Activated CD8-positive, alpha-beta memory T cell treated with anti-CD3 and anti-CD28 coated beads, Interleukin-2, amount 10 ng/mL, durations not matched to agents 7 days and 5 days (primary cell): Measurements from ENCODE around the gene FCAMR. TPM values are rescaled to one million over a fixed set of nuclear protein-coding genes. Genes with fewer than 3 reads are reported as not detected.

Experiments
- ATAC-seq: fragments of 150-1000 bp; cut with Tn5 transposase; one replicate; pipeline ENCODE4 v1.10.0; 2021; ENCODE audit warnings: moderate library complexity
- CTCF ChIA-PET: fragments of 350-600 bp; sonication (Branson Sonifier 250); formaldehyde crosslinking; loops from one replicate; lab custom pipeline; 2021; ENCODE audit warnings: antibody characterized with exemption; lab: Charles Lee
- DNase-seq: peaks from one replicate; pipeline ENCODE4 v3.0.0-alpha.2; 2020
- H3K27ac Mint-ChIP-seq: one replicate; pipeline ENCODE4 v1.8.0; 2021; ENCODE audit warnings: mild to moderate bottlenecking, mixed read lengths
- H3K27me3 Mint-ChIP-seq: one replicate; pipeline ENCODE4 v1.8.0; 2021; ENCODE audit warnings: mixed read lengths
- H3K36me3 Mint-ChIP-seq: one replicate; pipeline ENCODE4 v1.8.0; 2021; ENCODE audit warnings: mild to moderate bottlenecking, mixed read lengths
- H3K4me1 Mint-ChIP-seq: one replicate; pipeline ENCODE4 v1.8.0; 2021; ENCODE audit warnings: mixed read lengths
- H3K4me3 Mint-ChIP-seq: one replicate; pipeline ENCODE4 v1.8.0; 2021; ENCODE audit warnings: mild to moderate bottlenecking, moderate library complexity, mixed read lengths
- H3K9me3 Mint-ChIP-seq: one replicate; pipeline ENCODE4 v1.8.0; 2022; ENCODE audit warnings: low read depth, mixed read lengths
- total RNA-seq, 2 experiments: library from RNA; stranded (reverse); gene quantifications; one replicate each; pipeline ENCODE4 v1.2.3, GENCODE V29; 2021

FCAMR gene
- total RNA-seq, 2 experiments from 2014 or later = not detected

DNA sequence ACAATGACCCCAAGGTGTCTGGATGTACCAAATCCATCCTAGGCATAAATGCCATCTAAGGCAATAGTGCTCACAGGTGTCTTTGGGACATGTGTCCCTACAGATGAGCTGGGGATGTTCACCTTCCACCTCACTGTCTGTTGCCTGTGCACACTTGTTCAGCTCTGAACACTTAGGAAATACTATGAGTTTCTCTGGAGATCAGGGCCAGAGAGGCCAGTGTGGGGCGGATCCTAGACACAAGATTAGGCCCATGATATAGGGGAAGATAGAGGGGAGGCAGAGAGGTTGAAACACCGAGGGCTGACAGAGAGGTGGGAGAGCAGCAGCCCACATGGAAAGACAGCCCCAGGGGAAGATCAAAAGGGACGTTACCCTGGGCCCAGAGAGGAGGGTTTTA lies 36.7 kb upstream of the FCAMR start:
- H3K4me3 Mint-ChIP-seq = no peak overlapping the region
- no peaks in the 10 kb centered on the region for H3K9me3 Mint-ChIP-seq
- DNase-seq (no peak), ATAC-seq (no peak)
- H3K4me1 Mint-ChIP-seq = no peaks in the 10 kb centered on the region
- H3K27me3 Mint-ChIP-seq = peaks cover 36% of the 10 kb centered on the region
- no peak overlapping the region for H3K27ac Mint-ChIP-seq
- CTCF ChIA-PET = interaction anchor here (1.0 to 2.3 kb wide), 4 partner anchors 13 to 39 kb away, joined by 3 to 6 read pairs (median 3); no protein-coding TSS in a partner anchor
- H3K36me3 Mint-ChIP-seq = no peaks in the 10 kb centered on the region

DNA sequence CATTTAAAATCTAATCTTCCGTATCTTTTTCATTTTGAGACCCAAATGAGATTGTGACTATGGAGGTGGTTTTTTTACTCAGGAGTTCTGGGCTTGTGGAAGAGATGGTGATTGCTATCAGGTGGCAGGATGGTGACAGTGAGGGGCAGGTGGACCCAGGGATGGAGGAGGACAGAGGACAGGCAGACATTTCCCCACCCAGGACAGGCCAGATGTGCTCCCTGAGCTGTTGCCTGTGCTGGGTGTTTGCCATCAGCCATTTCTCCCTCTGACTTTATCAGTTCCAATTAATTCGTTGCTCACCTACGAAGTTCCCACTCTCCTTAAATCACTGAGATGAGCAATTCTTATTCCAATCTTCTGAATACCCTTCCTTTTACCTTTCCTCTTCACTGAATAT lies 35.8 kb upstream of the FCAMR start:
- Mint-ChIP-seq H3K27me3 (peaks cover 34% of the 10 kb centered on the region), H3K4me3 (no peak overlapping the region), H3K27ac (no peak overlapping the region), H3K9me3 (no peaks in the 10 kb centered on the region), H3K36me3 (no peaks in the 10 kb centered on the region), H3K4me1 (no peaks in the 10 kb centered on the region)
- ATAC-seq = no peak
- CTCF ChIA-PET = interaction anchor here (1.0 to 2.3 kb wide), 7 partner anchors 14 to 297 kb away, joined by 3 to 6 read pairs (median 3); no protein-coding TSS in a partner anchor
- no peak for DNase-seq

DNA sequence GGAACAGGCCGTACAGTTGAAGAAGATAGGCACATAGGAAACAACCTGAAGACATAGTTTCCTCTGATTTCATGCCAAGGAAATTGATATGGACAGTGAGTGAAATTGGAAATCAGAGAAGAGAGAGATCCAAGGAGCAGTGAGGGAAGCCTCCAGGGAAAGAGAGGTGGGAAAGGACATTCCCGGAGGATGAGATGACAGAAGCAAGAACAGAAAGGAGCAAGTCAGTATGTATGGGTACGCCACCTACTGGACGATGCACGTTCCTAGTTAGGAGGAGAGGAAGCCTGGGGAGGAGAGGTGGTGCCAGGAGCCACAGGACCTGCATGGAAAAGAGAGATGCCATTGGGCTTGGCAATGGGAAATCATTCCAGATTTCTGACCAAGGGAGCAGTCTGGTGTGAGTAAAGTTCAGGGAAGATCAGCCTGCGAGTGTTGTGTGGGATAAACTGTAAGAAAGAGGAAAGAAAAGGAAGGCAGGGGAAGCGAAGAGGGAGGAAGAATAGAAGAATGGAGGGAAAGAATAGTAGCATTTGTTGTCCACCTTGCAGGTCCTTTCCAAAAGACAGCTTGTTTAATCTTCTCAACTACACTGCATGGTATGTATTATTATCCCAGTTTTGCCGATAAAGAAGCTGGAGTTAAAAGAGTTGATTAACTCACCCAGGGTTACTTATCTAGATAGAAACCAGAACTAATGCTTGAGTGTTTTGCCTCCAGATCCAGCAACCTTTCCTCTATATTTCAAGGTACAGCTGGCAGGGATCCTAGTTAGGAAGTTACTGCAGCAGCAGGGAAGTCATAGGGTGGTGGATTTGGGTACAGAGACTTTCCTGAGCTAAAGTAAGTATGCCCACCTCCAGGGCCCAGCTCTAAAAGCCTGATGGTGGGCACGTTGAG lies 34.9 kb upstream of the FCAMR start:
- H3K36me3 Mint-ChIP-seq = no peaks in the 10 kb centered on the region
- CTCF ChIA-PET = interaction anchor here (0.7 to 2.3 kb wide), 11 partner anchors 13 to 296 kb away, joined by 3 to 14 read pairs (median 4); no protein-coding TSS in a partner anchor
- peak; percentile 48 for DNase-seq
- no peaks in the 10 kb centered on the region for H3K9me3 Mint-ChIP-seq
- no peaks in the 10 kb centered on the region for H3K4me1 Mint-ChIP-seq
- H3K4me3 Mint-ChIP-seq = no peak overlapping the region
- ATAC-seq = peak; percentile 61
- no peak overlapping the region for H3K27ac Mint-ChIP-seq
- peaks cover 29% of the 10 kb centered on the region for H3K27me3 Mint-ChIP-seq

GRCh38 chr1:207003210-207003609 lies 33.0 kb upstream of the FCAMR start:
- peaks cover 21% of the 10 kb centered on the region for H3K27me3 Mint-ChIP-seq
- H3K27ac Mint-ChIP-seq = no peak overlapping the region
- no peak overlapping the region for H3K4me3 Mint-ChIP-seq
- no peaks in the 10 kb centered on the region for H3K4me1 Mint-ChIP-seq
- no peaks in the 10 kb centered on the region for H3K9me3 Mint-ChIP-seq
- DNase-seq = no peak
- no peak for ATAC-seq
- H3K36me3 Mint-ChIP-seq = no peaks in the 10 kb centered on the region
- CTCF ChIA-PET = interaction anchor here (1.1 to 2.3 kb wide), 3 partner anchors 21 to 291 kb away, joined by 3 to 14 read pairs (median 5); no protein-coding TSS in a partner anchor

- Mint-ChIP-seq H3K4me1 (no peaks in the 10 kb centered on the region), H3K36me3 (no peaks in the 10 kb centered on the region), H3K9me3 (no peaks in the 10 kb centered on the region), H3K27me3 (peaks cover 21% of the 10 kb centered on the region), H3K27ac (no peak overlapping the region), H3K4me3 (no peak overlapping the region)
- ATAC-seq (no peak), DNase-seq (no peak)
- CTCF ChIA-PET = no interaction called here
Observed at GRCh38 chr1:207002724-207003146, 32.5 kb upstream of the FCAMR start.

GRCh38 chr1:207001492-207002245 lies 31.4 kb upstream of the FCAMR start:
- ATAC-seq (no peak), DNase-seq (no peak)
- Mint-ChIP-seq H3K4me1 (no peaks in the 10 kb centered on the region), H3K27me3 (peaks cover 24% of the 10 kb centered on the region), H3K27ac (no peak overlapping the region), H3K36me3 (no peaks in the 10 kb centered on the region), H3K9me3 (no peaks in the 10 kb centered on the region), H3K4me3 (no peak overlapping the region)
- CTCF ChIA-PET = no interaction called here

DNA sequence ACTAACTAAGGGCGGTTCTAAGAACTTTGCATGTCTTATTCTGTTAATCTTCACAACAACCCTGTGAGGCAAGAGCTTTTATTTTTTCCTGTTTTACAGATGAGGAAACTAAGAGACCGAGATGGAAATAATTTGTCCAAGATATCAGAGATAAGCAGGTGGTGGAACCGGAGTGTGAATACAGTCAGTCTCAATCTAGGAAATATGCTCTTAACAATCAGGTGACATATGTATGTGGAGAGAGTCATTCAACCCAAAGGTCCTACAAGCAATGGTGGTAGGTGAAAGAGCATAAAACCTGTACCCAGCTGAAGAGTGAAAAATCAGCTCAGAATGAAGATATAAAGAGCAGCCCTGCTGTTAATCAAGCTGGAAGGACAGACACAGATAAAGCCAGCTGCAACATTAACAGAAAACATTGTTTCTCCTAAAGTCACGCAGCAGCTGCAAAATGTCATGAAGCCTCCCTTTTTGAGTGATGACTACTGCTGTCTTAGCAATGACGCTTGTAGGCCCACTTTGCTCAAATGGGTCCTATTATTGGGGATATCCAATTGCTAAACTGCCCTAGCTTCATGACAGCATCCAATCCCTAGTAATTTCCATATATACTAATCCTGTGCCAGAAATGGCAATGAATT lies 30.5 kb upstream of the FCAMR start:
- Mint-ChIP-seq H3K4me3 (no peak overlapping the region), H3K36me3 (no peaks in the 10 kb centered on the region), H3K27ac (no peak overlapping the region), H3K9me3 (no peaks in the 10 kb centered on the region), H3K27me3 (peaks cover 25% of the 10 kb centered on the region), H3K4me1 (no peaks in the 10 kb centered on the region)
- ATAC-seq (no peak), DNase-seq (no peak)
- CTCF ChIA-PET = no interaction called here

- Mint-ChIP-seq H3K4me1 (no peaks in the 10 kb centered on the region), H3K36me3 (no peaks in the 10 kb centered on the region), H3K27me3 (peaks cover 36% of the 10 kb centered on the region), H3K9me3 (no peaks in the 10 kb centered on the region), H3K27ac (no peak overlapping the region), H3K4me3 (no peak overlapping the region)
- ATAC-seq (no peak), DNase-seq (no peak)
- CTCF ChIA-PET = no interaction called here
Observed at GRCh38 chr1:206998816-206999215, 28.6 kb upstream of the FCAMR start.

DNA sequence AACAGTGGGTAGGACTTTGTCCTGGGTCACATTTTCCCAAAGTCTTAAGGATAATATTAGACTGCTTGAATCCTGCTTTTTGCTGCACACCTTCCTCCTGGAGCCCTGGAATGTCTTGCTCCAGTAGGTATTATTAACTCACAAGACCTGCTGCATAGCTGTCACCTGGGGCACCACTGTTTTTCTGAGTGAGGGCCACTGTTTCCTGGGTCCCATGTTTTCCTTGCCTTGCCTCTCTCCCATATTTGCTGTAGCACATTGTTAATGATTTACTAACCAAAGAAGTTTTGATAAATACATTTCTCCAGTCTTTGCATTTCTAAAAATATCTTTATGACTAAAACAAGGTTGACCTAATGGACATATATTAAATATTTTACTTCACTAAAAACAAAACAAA lies 22.5 kb upstream of the FCAMR start:
- DNase-seq (no peak), ATAC-seq (no peak)
- H3K27me3 Mint-ChIP-seq = peaks cover 74% of the 10 kb centered on the region
- H3K36me3 Mint-ChIP-seq = no peaks in the 10 kb centered on the region
- H3K27ac Mint-ChIP-seq = no peak overlapping the region
- no peak overlapping the region for H3K4me3 Mint-ChIP-seq
- CTCF ChIA-PET = interaction anchor here (1.0 to 2.7 kb wide), 2 partner anchors 11 to 13 kb away, joined by 4 to 16 read pairs; no protein-coding TSS in a partner anchor
- H3K4me1 Mint-ChIP-seq = peaks cover 3% of the 10 kb centered on the region
- H3K9me3 Mint-ChIP-seq = no peaks in the 10 kb centered on the region

DNA sequence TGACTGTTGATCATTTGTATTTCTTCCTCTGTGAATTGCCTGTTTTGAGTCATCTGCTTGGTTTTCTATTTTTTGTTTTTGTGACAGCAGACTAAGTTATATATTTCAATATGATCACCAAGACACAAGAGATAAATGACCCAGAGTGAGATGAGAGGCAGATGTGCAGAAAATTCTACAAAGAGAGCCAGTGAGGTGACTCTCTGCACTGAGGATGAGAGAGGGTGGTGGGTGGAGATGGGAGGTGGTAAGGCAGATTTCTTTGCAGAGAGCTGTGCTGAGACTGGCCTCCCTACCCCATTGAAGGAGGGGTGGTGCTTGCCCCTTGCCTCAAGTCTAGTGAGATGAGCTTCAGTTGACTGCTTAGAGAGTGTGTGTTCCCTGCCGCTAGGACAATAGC lies 17.6 kb upstream of the FCAMR start:
- ATAC-seq = no peak
- H3K36me3 Mint-ChIP-seq = no peaks in the 10 kb centered on the region
- H3K9me3 Mint-ChIP-seq = no peaks in the 10 kb centered on the region
- CTCF ChIA-PET = interaction anchor here (0.8 to 1.5 kb wide), 3 partner anchors 54 to 88 kb away, joined by 3 read pairs; no protein-coding TSS in a partner anchor
- no peak overlapping the region for H3K4me3 Mint-ChIP-seq
- H3K27ac Mint-ChIP-seq = no peak overlapping the region
- H3K27me3 Mint-ChIP-seq = peaks cover 68% of the 10 kb centered on the region
- peaks cover 6% of the 10 kb centered on the region for H3K4me1 Mint-ChIP-seq
- no peak for DNase-seq

DNA sequence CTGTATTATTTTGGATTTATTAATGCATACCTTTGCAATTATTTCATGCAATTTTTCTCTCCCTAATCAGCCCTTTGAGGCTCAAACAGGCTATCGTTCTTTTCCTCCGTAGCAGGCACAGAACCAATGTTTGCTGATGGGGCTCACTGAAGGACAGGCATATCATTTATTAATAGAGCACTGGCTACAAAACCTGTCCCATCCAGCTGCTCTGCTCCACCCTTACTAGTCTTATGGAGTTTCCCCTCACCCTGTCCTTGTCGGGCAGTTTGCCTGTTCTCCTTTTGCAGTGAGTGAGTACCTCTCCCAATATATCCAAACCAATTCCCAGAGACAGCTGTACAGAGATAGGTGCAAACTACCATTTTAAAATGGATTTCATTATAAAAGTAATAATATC lies 16.6 kb upstream of the FCAMR start:
- Mint-ChIP-seq H3K27ac (no peak overlapping the region), H3K9me3 (no peaks in the 10 kb centered on the region), H3K4me3 (no peak overlapping the region), H3K36me3 (no peaks in the 10 kb centered on the region), H3K27me3 (peaks cover 66% of the 10 kb centered on the region), H3K4me1 (peaks cover 6% of the 10 kb centered on the region)
- DNase-seq (no peak), ATAC-seq (no peak)
- CTCF ChIA-PET = interaction anchor here (1.5 to 1.7 kb wide), 2 partner anchors 53 to 60 kb away, joined by 3 read pairs; no protein-coding TSS in a partner anchor

GRCh38 chr1:206986402-206986801 lies 16.1 kb upstream of the FCAMR start:
- no peak for DNase-seq
- peaks cover 62% of the 10 kb centered on the region for H3K27me3 Mint-ChIP-seq
- H3K4me3 Mint-ChIP-seq = no peak overlapping the region
- H3K36me3 Mint-ChIP-seq = no peaks in the 10 kb centered on the region
- CTCF ChIA-PET = interaction anchor here (0.6 to 1.7 kb wide), 7 partner anchors 51 to 419 kb away, joined by 3 to 5 read pairs (median 3); no protein-coding TSS in a partner anchor
- no peak for ATAC-seq
- no peaks in the 10 kb centered on the region for H3K9me3 Mint-ChIP-seq
- H3K27ac Mint-ChIP-seq = no peak overlapping the region
- H3K4me1 Mint-ChIP-seq = peaks cover 6% of the 10 kb centered on the region
